SU-DHL-6 (cell line): ENCODE measurements around the gene POLR3GL.

Source experiments
- H2AFZ ChIP-seq: fragments of 200-600 bp; sonication (generic); 2 replicates; pipeline ENCODE4 v1.6.1; 2014; ENCODE audit warnings: low read depth, mild to moderate bottlenecking, moderate library complexity, mixed read lengths, antibody characterized with exemption, low read length; ENCODE audit not compliant: severe bottlenecking
- H3F3A ChIP-seq: fragments of 200-600 bp; shearing (Covaris generic); 2 replicates; pipeline ENCODE4 v1.6.0; 2016; ENCODE audit warnings: antibody characterized with exemption, mild to moderate bottlenecking; ENCODE audit not compliant: insufficient read depth
- H3K27ac ChIP-seq: fragments of 200-600 bp; sonication (generic); 2 replicates; pipeline ENCODE4 v1.5.1; 2016; ENCODE audit warnings: low read depth, mild to moderate bottlenecking, low read length, moderate library complexity, mixed read lengths
- H3K27me3 ChIP-seq: fragments of 200-600 bp; sonication (generic), shearing (Covaris generic); 2 replicates; pipeline ENCODE4 v1.6.0; 2014; ENCODE audit warnings: mild to moderate bottlenecking, low read length
- H3K36me3 ChIP-seq: fragments of 200-600 bp; sonication (generic); 2 replicates; pipeline ENCODE4 v1.6.1; 2014; ENCODE audit warnings: mild to moderate bottlenecking, low read length, mixed read lengths
- H3K4me2 ChIP-seq: fragments of 300-600, 200-600 bp; shearing (Covaris generic), sonication (generic); 2 replicates; pipeline ENCODE4 v1.6.0; 2014; ENCODE audit warnings: low read length, low read depth, mild to moderate bottlenecking; ENCODE audit not compliant: poor library complexity, severe bottlenecking
- H3K4me3 ChIP-seq: fragments of 200-600 bp; sonication (generic); 2 replicates; pipeline ENCODE4 v1.5.1; 2014; ENCODE audit warnings: antibody characterized with exemption, low read length, mild to moderate bottlenecking, mixed read lengths; ENCODE audit not compliant: insufficient read depth, poor library complexity, severe bottlenecking
- H3K79me2 ChIP-seq: fragments of 200-600 bp; sonication (generic); 2 replicates; pipeline ENCODE4 v1.6.1; 2014; ENCODE audit warnings: mild to moderate bottlenecking, low read length, moderate library complexity; ENCODE audit not compliant: insufficient read depth
- H3K9ac ChIP-seq: fragments of 200-600 bp; sonication (generic); 2 replicates; pipeline ENCODE4 v1.7.0; 2014; ENCODE audit warnings: mild to moderate bottlenecking, low read length
- H3K9me2 ChIP-seq: fragments of 200-600 bp; sonication (generic); replicated peaks from 2 replicates; pipeline ENCODE4 v1.6.1; 2014; ENCODE audit warnings: low read length; ENCODE audit not compliant: insufficient read depth
- H3K9me3 ChIP-seq: fragments of 200-600 bp; sonication (generic); 2 replicates; pipeline ENCODE4 v1.6.1; 2014; ENCODE audit warnings: low read length, mixed read lengths; ENCODE audit not compliant: insufficient read depth
- H4K20me1 ChIP-seq: fragments of 200-600 bp; sonication (generic); 2 replicates; pipeline ENCODE4 v1.6.1; 2014; ENCODE audit warnings: low read depth, mild to moderate bottlenecking, antibody characterized with exemption, low read length, moderate library complexity, mixed read lengths
- EZH2phosphoT487 ChIP-seq: fragments of 200-600 bp; sonication (generic), shearing (Covaris generic); conservative IDR thresholded peaks from 2 replicates; pipeline ENCODE4 v1.6.1; 2018; ENCODE audit warnings: mild to moderate bottlenecking, antibody characterized with exemption, low read length, moderate library complexity, mixed read lengths
- TF ChIP-seq, protein P1 (sequence below): fragments of 200-600 bp; sonication (generic); IDR thresholded peaks from one replicate; pipeline ENCODE4 v1.5.1; 2017; ENCODE audit warnings: antibody characterized with exemption, mild to moderate bottlenecking, low read length, moderate library complexity; ENCODE audit not compliant: insufficient read depth, poor library complexity, severe bottlenecking

The POLR3GL gene

GRCh38 chr1:146007489-146008133, 43.1 kb downstream of the POLR3GL start:
- Histone ChIP-seq H2AFZ (peak overlapping the region; percentile 95), H3K27ac (no peak overlapping the region), H3K4me2 (no peak overlapping the region), H3K4me3 (no peak overlapping the region), H3K9me3 (no peaks in the 10 kb centered on the region), H3K36me3 (no peaks in the 10 kb centered on the region), H3K79me2 (no peaks in the 10 kb centered on the region), H3F3A (no peaks in the 10 kb centered on the region), H3K9ac (no peak overlapping the region), H3K9me2 (no peaks in the 10 kb centered on the region), H3K27me3 (no peaks in the 10 kb centered on the region), H4K20me1 (no peaks in the 10 kb centered on the region)
- TF ChIP-seq, protein P1, sequence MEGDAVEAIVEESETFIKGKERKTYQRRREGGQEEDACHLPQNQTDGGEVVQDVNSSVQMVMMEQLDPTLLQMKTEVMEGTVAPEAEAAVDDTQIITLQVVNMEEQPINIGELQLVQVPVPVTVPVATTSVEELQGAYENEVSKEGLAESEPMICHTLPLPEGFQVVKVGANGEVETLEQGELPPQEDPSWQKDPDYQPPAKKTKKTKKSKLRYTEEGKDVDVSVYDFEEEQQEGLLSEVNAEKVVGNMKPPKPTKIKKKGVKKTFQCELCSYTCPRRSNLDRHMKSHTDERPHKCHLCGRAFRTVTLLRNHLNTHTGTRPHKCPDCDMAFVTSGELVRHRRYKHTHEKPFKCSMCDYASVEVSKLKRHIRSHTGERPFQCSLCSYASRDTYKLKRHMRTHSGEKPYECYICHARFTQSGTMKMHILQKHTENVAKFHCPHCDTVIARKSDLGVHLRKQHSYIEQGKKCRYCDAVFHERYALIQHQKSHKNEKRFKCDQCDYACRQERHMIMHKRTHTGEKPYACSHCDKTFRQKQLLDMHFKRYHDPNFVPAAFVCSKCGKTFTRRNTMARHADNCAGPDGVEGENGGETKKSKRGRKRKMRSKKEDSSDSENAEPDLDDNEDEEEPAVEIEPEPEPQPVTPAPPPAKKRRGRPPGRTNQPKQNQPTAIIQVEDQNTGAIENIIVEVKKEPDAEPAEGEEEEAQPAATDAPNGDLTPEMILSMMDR: no peak
- TF ChIP-seq EZH2phosphoT487: no peak

DNA sequence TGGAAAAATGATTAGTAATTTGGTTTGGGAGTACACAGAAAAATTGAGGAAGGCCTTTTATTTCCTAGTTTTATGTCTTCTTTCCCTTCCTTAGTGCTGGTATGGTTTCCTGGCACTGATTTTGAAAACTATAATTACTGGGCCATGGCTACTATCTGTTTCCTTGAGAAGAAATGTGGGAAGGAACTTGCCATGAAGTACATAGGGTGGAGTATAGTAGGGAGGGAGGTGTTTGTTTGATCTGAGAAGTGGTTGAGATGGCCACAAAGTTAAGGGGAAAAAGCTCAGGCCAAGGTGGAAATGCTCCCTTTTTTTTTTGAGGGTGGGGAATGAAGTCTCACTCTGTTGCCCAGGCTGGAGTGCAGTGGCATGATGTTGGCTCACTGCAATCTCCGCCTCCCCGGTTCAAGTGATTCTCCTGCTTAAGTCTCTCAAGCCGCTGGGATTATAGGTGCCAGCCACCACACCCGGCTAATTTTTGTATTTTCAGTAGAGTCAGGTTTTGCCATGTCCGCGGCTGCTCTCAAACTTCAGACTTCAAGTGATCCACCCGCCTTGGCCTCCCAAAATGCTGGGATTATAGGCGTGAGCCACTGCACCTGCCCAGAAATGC, 45.7 kb downstream of the POLR3GL start:
- Histone ChIP-seq H4K20me1 (no peaks in the 10 kb centered on the region), H3K9me3 (no peaks in the 10 kb centered on the region), H3F3A (no peaks in the 10 kb centered on the region), H3K9me2 (no peaks in the 10 kb centered on the region), H3K9ac (no peak overlapping the region), H3K27me3 (no peaks in the 10 kb centered on the region), H2AFZ (no peak overlapping the region), H3K36me3 (no peaks in the 10 kb centered on the region), H3K27ac (no peak overlapping the region), H3K79me2 (no peaks in the 10 kb centered on the region), H3K4me2 (no peak overlapping the region), H3K4me3 (no peak overlapping the region)
- TF ChIP-seq EZH2phosphoT487: no peak
- TF ChIP-seq, protein P1: no peak

DNA sequence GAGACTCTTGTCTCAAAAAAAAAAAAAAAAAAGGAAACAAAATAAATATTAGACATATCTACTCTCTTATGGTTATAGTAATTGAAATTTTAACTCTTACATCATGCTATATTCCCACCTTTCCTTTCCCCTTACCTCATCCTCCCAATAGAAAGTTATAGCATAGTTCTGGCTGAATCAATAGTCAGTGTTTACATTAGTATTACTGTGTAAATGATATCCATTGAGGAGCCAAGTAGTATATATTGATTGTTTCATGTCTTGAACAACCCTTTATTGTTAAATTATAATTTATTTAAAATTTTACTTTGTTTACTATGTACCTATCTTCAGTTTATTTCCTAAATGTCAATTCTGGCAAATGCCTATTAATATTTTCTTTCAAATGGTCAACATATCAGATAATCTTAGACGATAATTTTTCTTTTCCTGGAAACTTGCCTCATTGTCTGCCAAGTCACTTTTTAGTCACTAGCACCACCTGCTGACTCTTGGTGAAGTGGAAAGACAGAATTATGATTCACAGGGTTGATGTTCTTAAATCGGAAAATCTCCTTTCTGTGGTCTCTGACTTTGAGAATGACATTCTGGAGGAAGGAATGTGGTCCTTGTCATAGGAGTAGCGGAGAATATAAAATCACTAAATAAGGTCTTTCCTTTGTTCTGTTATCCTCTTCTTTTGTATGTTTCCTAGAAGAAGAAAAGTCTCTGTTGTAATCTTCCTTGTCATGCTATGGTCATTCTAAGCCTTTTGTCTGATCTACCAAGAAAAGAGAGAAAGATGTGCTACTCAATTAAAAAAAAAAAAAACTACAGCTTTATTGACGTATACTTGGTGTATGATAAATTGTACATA, 48.4 kb downstream of the POLR3GL start:
- Histone ChIP-seq H3K4me3 (no peak overlapping the region), H3K9me2 (no peaks in the 10 kb centered on the region), H3K27ac (no peak overlapping the region), H3K36me3 (no peaks in the 10 kb centered on the region), H2AFZ (no peak overlapping the region), H4K20me1 (no peaks in the 10 kb centered on the region), H3K9ac (no peak overlapping the region), H3F3A (no peaks in the 10 kb centered on the region), H3K4me2 (no peak overlapping the region), H3K9me3 (no peaks in the 10 kb centered on the region), H3K79me2 (no peaks in the 10 kb centered on the region), H3K27me3 (no peaks in the 10 kb centered on the region)
- no peak for TF ChIP-seq EZH2phosphoT487
- TF ChIP-seq, protein P1: peak; percentile 74
